SK-N-SH (cell line): ENCODE results near the gene ITFG2. TPM values are rescaled to one million over a fixed set of nuclear protein-coding genes. Genes with fewer than 3 reads are reported as not detected.

Source experiments
- CTCF ChIA-PET: fragments of 300-600, 350-600 bp; formaldehyde crosslinking; extraction: SDS; loops from one replicate; lab custom pipeline; 2021; lab: Yijun Ruan, JAX
- POLR2A ChIA-PET: fragments of 350-600 bp; sonication (Branson Sonifier 250); formaldehyde crosslinking; extraction: SDS; loops from one replicate; lab custom pipeline; 2020; ENCODE audit warnings: antibody characterized with exemption, inconsistent platforms; lab: Yijun Ruan, JAX
- DNase-seq: peaks from one replicate; pipeline ENCODE4 v3.0.0; 2012
- H2AFZ ChIP-seq: fragments of 200-600 bp; sonication (generic); 2 replicates; pipeline ENCODE4 v1.8.1; 2016; ENCODE audit warnings: antibody characterized with exemption, mild to moderate bottlenecking, low read depth
- H3F3A ChIP-seq: fragments of 200-600 bp; sonication (generic); replicated peaks from 2 replicates; pipeline ENCODE3; 2016; ENCODE audit warnings: antibody characterized with exemption, mild to moderate bottlenecking; ENCODE audit not compliant: insufficient read depth
- H3K27ac ChIP-seq, 2 experiments: fragments of 200-500 bp in 1 of 2; fragments of 200-600 bp in 1 of 2; sonication (Bioruptor generic) in 1 of 2; sonication (generic), shearing (Covaris generic) in 1 of 2; 2 replicates each; pipeline versions ENCODE4 v1.5.1 to v1.6.1; 2014 to 2016; ENCODE audit warnings: low read depth in 2 of 2, inconsistent platforms in 1 of 2, low read length in 1 of 2, mild to moderate bottlenecking in 1 of 2, mixed read lengths in 1 of 2
- H3K27me3 ChIP-seq: fragments of 200-600 bp; sonication (generic), shearing (Covaris generic); 2 replicates; pipeline ENCODE4 v1.6.1; 2016; ENCODE audit warnings: mixed run types; ENCODE audit not compliant: insufficient read depth
- H3K36me3 ChIP-seq, 2 experiments: fragments of 200-500 bp in 1 of 2; fragments of 200-600 bp in 1 of 2; sonication (Bioruptor generic) in 1 of 2; sonication (generic) in 1 of 2; replicated peaks in 1 of 2; 2 replicates each; pipeline versions ENCODE3 to v1.5.1; 2014 to 2016; ENCODE audit warnings: low read length in 1 of 2, mild to moderate bottlenecking in 1 of 2; ENCODE audit not compliant: insufficient read depth in 2 of 2, control insufficient read depth in 1 of 2
- H3K4me1 ChIP-seq, 2 experiments: fragments of 200-500 bp in 1 of 2; fragments of 200-600 bp in 1 of 2; sonication (Bioruptor generic) in 1 of 2; sonication (generic), shearing (Covaris generic) in 1 of 2; 2 replicates each; pipeline versions ENCODE4 v1.5.1 to v1.6.1; 2014 to 2016; ENCODE audit warnings: low read depth in 1 of 2, low read length in 1 of 2, mixed run types in 1 of 2; ENCODE audit not compliant: insufficient read depth in 2 of 2, control insufficient read depth in 1 of 2
- H3K4me2 ChIP-seq: fragments of 200-600 bp; sonication (generic), shearing (Covaris generic); 2 replicates; pipeline ENCODE4 v1.6.1; 2017; ENCODE audit warnings: mixed run types
- H3K4me3 ChIP-seq, 2 experiments: fragments of 200-500 bp in 1 of 2; fragments of 200-600 bp in 1 of 2; sonication (Bioruptor generic) in 1 of 2; sonication (generic), shearing (Covaris generic) in 1 of 2; 2 replicates each; pipeline versions ENCODE4 v1.5.1 to v1.8.1; 2014 to 2016; ENCODE audit warnings: low read depth in 2 of 2, inconsistent platforms in 1 of 2, low read length in 1 of 2, mild to moderate bottlenecking in 1 of 2, mixed read lengths in 1 of 2, moderate library complexity in 1 of 2
- H3K79me2 ChIP-seq: fragments of 200-600 bp; sonication (generic); 2 replicates; pipeline ENCODE4 v1.8.1; 2017; ENCODE audit warnings: mild to moderate bottlenecking; ENCODE audit not compliant: insufficient read depth
- H3K9ac ChIP-seq: fragments of 200-600 bp; sonication (generic); 2 replicates; pipeline ENCODE4 v1.6.1; 2017; ENCODE audit warnings: mixed run types
- H3K9me2 ChIP-seq: fragments of 200-600 bp; sonication (generic); 2 replicates; pipeline ENCODE4 v1.6.1; 2017; ENCODE audit warnings: mixed run types
- H3K9me3 ChIP-seq: fragments of 200-600 bp; sonication (generic); 2 replicates; pipeline ENCODE4 v1.6.1; 2017; ENCODE audit warnings: mixed run types, mild to moderate bottlenecking, moderate library complexity
- H4K20me1 ChIP-seq: fragments of 200-600 bp; sonication (generic); 2 replicates; pipeline ENCODE4 v1.6.1; 2017; ENCODE audit warnings: mild to moderate bottlenecking, mixed run types; ENCODE audit not compliant: insufficient read depth
- CHD2 ChIP-seq: fragments of 150-350 bp; IDR thresholded peaks from 2 replicates; pipeline ENCODE4 v1.6.1; 2018; ENCODE audit warnings: low read length; ENCODE audit not compliant: partially characterized antibody
- CTCF ChIP-seq: fragments of 200-600 bp; sonication (generic); IDR thresholded peaks from 2 replicates; pipeline ENCODE4 v1.6.1; 2017; ENCODE audit warnings: antibody characterized with exemption, mild to moderate bottlenecking, moderate library complexity
- ELF1 ChIP-seq: IDR thresholded peaks from 2 replicates; pipeline ENCODE4 v1.4.0; 2012
- FOXM1 ChIP-seq: IDR thresholded peaks from 2 replicates; pipeline ENCODE4 v1.4.0; 2012; ENCODE audit warnings: low read depth, mild to moderate bottlenecking
- GABPA ChIP-seq: IDR thresholded peaks from 2 replicates; pipeline ENCODE4 v1.4.0; 2012; ENCODE audit warnings: low read depth, mild to moderate bottlenecking
- JUND ChIP-seq: IDR thresholded peaks from 2 replicates; pipeline ENCODE4 v1.4.0; 2012
- MAX ChIP-seq: IDR thresholded peaks from 2 replicates; pipeline ENCODE4 v1.4.0; 2012; ENCODE audit warnings: low read depth
- MEF2A ChIP-seq: IDR thresholded peaks from 2 replicates; pipeline ENCODE4 v1.4.0; 2012; ENCODE audit warnings: low read depth, borderline replicate concordance
- NRF1 ChIP-seq: IDR thresholded peaks from 2 replicates; pipeline ENCODE4 v1.6.1; 2012; ENCODE audit warnings: low read depth, mild to moderate bottlenecking, low read length
- RXRA ChIP-seq: IDR thresholded peaks from 2 replicates; pipeline ENCODE4 v1.4.0; 2012; ENCODE audit warnings: low read depth, mild to moderate bottlenecking, borderline replicate concordance
- SMC3 ChIP-seq: IDR thresholded peaks from 2 replicates; pipeline ENCODE4 v1.6.1; 2012; ENCODE audit warnings: low read depth, low read length, improper control_type of control experiment
- TAF1 ChIP-seq: IDR thresholded peaks from 2 replicates; pipeline ENCODE4 v1.6.1; 2012; ENCODE audit warnings: low read depth, mild to moderate bottlenecking, low read length, moderate library complexity, borderline replicate concordance
- WGBS: methylation state at CpG from one replicate; pipeline ENCODE4 v1.1.6; 2017; ENCODE audit warnings: low lambda C conversion rate; 5-methylcytosine and 5-hydroxymethylcytosine counted together
- polyA plus RNA-seq, 3 experiments: library from polyadenylated mRNA; depleted of rRNA; stranded (reverse); fragments of >200 nt; gene quantifications; 2 replicates each; pipeline ENCODE4 v1.2.3, GENCODE V29; 2012
- TF ChIP-seq, protein P1 (sequence below): IDR thresholded peaks from 2 replicates; pipeline ENCODE4 v1.6.1; 2012; ENCODE audit warnings: mild to moderate bottlenecking, low read depth, low read length, moderate library complexity

ITFG2 gene
- polyA plus RNA-seq, 1 of the 3 experiments (the other 2 are of a cell fraction), result 27.2 TPM

DNA sequence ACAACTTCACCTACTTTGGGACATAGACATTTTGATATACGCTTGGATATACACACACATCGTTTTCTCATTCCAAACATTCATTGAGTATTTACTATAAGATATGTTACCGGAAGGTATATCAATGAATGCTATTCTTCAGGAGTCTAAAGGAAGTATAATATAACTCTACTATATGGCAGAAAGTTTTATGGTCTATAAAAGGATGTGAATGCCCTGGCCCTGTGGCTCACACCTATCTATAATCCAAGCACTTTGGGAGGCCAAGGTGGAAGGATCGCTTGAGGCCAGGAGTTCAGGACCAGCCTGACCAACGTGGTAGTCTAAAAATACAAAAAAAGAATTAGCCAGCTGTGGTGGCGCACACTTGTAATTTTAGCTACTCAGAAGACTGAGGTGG is 16.8 kb downstream of the ITFG2 start:
- no peak overlapping the region for H3K27ac ChIP-seq
- no peaks in the 10 kb centered on the region for H3K9me3 ChIP-seq
- no peak for DNase-seq
- no peak overlapping the region for H2AFZ ChIP-seq
- WGBS, result 93% methylated on average over 6 of the region's 6 CpGs
- ChIA-PET CTCF (no interaction called here), POLR2A (no interaction called here)
- H4K20me1 ChIP-seq, result no peaks in the 10 kb centered on the region
- H3K9me2 ChIP-seq, result no peaks in the 10 kb centered on the region
- peaks cover 12 to 31% of the 10 kb centered on the region in 2 experiments for H3K36me3 ChIP-seq
- H3K9ac ChIP-seq, result no peak overlapping the region
- H3K27me3 ChIP-seq, result no peaks in the 10 kb centered on the region
- no peaks in the 10 kb centered on the region for H3F3A ChIP-seq
- no peak overlapping the region for H3K4me3 ChIP-seq
- TF ChIP-seq MEF2A (no peak), RXRA (no peak), TAF1 (no peak), JUND (no peak), SMC3 (no peak), NRF1 (no peak), CTCF (no peak), CHD2 (no peak), ELF1 (no peak), FOXM1 (no peak), GABPA (no peak)
- H3K79me2 ChIP-seq, result no peaks in the 10 kb centered on the region
- no peaks in the 10 kb centered on the region; a peak in 2 of 4 replicates for H3K4me1 ChIP-seq
- H3K4me2 ChIP-seq, result no peak overlapping the region

DNA sequence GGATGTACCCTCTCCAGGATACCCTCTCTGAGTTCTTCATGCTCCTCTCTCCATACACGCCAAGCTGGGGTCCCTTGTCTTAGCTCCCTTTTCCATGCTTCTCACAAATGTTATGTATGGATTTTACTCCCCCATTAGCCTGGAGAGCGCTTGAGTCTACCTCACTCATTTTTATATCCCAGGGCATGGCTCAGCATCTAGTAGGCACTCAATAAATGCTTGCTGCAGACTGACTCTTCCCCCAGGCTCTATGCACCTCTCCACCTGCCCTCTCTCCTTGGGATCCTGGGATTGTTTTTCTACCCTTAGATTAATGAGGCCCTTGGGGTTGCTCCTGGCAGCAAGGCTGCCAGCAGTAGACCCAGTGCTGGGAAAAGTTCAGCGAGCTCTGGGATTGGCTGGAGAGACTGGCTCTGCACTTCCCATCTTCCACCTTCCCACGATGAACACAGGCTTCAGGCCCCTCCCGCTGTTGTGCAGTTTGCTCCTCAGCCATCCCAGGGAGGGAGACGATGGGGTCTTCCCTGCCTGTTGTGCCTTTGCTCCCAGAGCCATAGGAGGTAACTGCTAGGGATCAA is 20.2 kb downstream of the ITFG2 start:
- no peaks in the 10 kb centered on the region for H3K79me2 ChIP-seq
- WGBS, result 78% methylated on average over 3 of the region's 6 CpGs
- H3K4me2 ChIP-seq, result no peak overlapping the region
- H2AFZ ChIP-seq, result no peak overlapping the region
- H3F3A ChIP-seq, result no peaks in the 10 kb centered on the region
- H3K27ac ChIP-seq, result no peak overlapping the region
- no peak for TF ChIP-seq NRF1
- TF ChIP-seq, protein P1, sequence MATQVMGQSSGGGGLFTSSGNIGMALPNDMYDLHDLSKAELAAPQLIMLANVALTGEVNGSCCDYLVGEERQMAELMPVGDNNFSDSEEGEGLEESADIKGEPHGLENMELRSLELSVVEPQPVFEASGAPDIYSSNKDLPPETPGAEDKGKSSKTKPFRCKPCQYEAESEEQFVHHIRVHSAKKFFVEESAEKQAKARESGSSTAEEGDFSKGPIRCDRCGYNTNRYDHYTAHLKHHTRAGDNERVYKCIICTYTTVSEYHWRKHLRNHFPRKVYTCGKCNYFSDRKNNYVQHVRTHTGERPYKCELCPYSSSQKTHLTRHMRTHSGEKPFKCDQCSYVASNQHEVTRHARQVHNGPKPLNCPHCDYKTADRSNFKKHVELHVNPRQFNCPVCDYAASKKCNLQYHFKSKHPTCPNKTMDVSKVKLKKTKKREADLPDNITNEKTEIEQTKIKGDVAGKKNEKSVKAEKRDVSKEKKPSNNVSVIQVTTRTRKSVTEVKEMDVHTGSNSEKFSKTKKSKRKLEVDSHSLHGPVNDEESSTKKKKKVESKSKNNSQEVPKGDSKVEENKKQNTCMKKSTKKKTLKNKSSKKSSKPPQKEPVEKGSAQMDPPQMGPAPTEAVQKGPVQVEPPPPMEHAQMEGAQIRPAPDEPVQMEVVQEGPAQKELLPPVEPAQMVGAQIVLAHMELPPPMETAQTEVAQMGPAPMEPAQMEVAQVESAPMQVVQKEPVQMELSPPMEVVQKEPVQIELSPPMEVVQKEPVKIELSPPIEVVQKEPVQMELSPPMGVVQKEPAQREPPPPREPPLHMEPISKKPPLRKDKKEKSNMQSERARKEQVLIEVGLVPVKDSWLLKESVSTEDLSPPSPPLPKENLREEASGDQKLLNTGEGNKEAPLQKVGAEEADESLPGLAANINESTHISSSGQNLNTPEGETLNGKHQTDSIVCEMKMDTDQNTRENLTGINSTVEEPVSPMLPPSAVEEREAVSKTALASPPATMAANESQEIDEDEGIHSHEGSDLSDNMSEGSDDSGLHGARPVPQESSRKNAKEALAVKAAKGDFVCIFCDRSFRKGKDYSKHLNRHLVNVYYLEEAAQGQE, result no peak
- no peak for TF ChIP-seq MAX
- TF ChIP-seq TAF1, result no peak
- TF ChIP-seq, all 33 proteins: peak for 0
- POLR2A ChIA-PET, result no interaction called here
- Histone ChIP-seq H3K4me3 (no peak overlapping the region), H3K9ac (no peak overlapping the region), H3K9me2 (no peaks in the 10 kb centered on the region), H3K27me3 (no peaks in the 10 kb centered on the region), H3K9me3 (no peaks in the 10 kb centered on the region), H3K4me1 (peaks cover 4 to 15% of the 10 kb centered on the region in 2 experiments; a peak in 3 of 4 replicates), H4K20me1 (no peaks in the 10 kb centered on the region), H3K36me3 (peaks cover 0 to 5% of the 10 kb centered on the region in 2 experiments)
- CTCF ChIA-PET, result interaction anchor here (1.1 to 3.5 kb wide), 2 partner anchors 21 to 112 kb away, joined by 4 to 15 read pairs; no protein-coding TSS in a partner anchor
- no peak for DNase-seq
